Coronary artery (tissue), 2 donors: ENCODE measurements around the gene RXYLT1.

Source experiments
- DNase-seq: peaks from one replicate; pipeline ENCODE4 v3.0.0-alpha.2; 2017; ENCODE audit warnings: low spot score
- H3K27ac ChIP-seq, 2 donors: fragments of 200-600 bp; sonication (generic); one replicate each; pipeline ENCODE4 v1.5.1; 2016 to 2019
- H3K4me3 ChIP-seq: fragments of 200-600 bp; sonication (generic); 2 replicates; pipeline ENCODE4 v1.5.1; 2016; ENCODE audit warnings: mild to moderate bottlenecking, moderate library complexity
- TF ChIP-seq, protein P1 (sequence below): fragments of 200-600 bp; sonication (generic); IDR thresholded peaks from one replicate; pipeline ENCODE4 v1.5.1; 2019; ENCODE audit warnings: antibody characterized with exemption

Gene RXYLT1

DNA sequence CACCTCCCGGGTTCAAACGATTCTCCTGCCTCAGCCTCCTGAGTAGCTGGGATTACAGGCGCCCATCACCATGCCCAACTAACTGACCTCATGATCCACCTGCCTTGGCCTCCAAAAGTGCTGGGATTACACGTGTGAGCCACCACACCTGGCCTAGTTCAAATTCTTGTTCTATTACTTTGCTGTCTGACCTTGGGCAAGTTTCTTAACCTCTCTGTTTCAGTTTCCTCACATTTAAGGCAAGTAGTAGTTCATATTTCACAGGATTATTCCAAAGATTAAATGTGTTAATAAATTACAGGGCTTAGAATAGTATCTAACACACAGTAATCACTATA lies 10.9 kb downstream of the RXYLT1 start:
- TF ChIP-seq, protein P1, sequence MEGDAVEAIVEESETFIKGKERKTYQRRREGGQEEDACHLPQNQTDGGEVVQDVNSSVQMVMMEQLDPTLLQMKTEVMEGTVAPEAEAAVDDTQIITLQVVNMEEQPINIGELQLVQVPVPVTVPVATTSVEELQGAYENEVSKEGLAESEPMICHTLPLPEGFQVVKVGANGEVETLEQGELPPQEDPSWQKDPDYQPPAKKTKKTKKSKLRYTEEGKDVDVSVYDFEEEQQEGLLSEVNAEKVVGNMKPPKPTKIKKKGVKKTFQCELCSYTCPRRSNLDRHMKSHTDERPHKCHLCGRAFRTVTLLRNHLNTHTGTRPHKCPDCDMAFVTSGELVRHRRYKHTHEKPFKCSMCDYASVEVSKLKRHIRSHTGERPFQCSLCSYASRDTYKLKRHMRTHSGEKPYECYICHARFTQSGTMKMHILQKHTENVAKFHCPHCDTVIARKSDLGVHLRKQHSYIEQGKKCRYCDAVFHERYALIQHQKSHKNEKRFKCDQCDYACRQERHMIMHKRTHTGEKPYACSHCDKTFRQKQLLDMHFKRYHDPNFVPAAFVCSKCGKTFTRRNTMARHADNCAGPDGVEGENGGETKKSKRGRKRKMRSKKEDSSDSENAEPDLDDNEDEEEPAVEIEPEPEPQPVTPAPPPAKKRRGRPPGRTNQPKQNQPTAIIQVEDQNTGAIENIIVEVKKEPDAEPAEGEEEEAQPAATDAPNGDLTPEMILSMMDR = no peak
- no peak for DNase-seq
- H3K4me3 ChIP-seq = no peak overlapping the region
- H3K27ac ChIP-seq = no peak overlapping the region

DNA sequence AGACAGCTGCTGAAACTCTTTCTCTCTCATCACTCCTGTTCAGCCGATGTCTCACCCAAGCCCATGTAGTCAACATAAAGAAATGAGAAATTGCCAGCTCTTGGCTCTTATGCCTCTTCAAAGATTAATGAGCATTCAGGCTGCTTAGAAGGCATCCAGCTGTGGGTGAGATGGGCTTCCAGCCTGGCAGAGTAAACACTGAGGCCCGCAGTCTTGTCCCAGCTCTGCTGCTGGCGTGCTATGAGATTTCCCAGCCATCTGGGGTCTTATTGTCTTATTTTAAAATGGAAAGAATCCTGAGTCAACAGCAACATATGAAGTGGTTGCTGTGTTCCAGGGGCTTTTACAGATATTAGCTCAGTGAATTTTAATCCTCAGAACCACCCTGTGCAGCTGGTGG lies 12.6 kb downstream of the RXYLT1 start:
- no peak overlapping the region for H3K4me3 ChIP-seq
- no peak overlapping the region for H3K27ac ChIP-seq
- TF ChIP-seq, protein P1 = no peak
- DNase-seq = no peak

DNA sequence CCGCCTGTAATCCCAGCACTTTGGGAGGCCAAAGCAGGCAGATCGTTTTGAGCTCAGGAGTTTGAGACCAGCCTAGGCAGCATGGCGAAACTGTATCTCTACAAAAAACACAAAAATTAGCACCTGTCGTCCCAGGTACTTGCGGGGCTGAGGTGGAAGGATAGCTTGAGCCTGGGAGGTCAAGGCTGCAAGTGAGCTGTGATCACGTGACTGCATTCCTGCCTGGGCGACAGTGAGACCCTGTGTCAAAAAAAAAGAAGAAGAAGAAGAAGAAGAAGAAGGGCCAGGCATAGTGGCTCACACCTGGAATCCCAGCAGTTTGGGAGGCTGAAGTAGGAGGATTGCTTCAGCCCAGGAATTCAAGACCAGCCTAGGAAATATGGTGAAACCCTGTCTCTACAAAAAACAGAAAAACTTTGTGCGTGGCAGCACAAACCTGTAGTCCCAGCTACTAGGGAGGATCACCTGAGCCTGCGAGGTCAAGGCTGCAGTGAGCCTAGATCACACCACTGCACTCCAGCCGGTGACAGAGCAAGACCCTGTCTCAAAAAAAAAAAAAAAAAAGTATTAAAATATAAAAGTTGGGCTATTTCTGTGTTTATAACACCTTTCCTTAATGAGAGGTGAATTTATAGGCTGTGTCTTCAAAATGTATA lies 15.5 kb downstream of the RXYLT1 start:
- TF ChIP-seq, protein P1 = no peak
- Histone ChIP-seq H3K4me3 (no peak overlapping the region), H3K27ac (no peak overlapping the region)
- no peak for DNase-seq

DNA sequence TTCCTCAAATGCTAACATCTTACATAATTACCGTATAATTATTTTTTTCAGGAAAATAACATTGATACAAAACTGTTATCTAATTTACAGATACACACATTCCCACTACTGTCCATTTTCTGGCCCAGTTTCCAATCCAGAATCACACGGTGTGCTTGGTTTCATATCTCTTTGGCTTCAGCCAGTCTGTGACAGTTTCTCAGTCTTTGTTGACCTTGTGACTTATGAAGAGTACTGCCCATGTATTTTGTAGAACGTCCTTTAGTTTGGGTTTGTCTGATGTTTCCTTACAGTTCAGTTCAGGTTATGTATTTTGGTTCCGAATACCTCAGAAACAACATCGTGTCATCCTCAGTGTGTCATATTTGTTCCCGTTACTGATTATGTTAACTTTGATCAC lies 16.2 kb downstream of the RXYLT1 start:
- TF ChIP-seq, protein P1 = no peak
- Histone ChIP-seq H3K27ac (no peak overlapping the region), H3K4me3 (no peak overlapping the region)
- no peak for DNase-seq

DNA sequence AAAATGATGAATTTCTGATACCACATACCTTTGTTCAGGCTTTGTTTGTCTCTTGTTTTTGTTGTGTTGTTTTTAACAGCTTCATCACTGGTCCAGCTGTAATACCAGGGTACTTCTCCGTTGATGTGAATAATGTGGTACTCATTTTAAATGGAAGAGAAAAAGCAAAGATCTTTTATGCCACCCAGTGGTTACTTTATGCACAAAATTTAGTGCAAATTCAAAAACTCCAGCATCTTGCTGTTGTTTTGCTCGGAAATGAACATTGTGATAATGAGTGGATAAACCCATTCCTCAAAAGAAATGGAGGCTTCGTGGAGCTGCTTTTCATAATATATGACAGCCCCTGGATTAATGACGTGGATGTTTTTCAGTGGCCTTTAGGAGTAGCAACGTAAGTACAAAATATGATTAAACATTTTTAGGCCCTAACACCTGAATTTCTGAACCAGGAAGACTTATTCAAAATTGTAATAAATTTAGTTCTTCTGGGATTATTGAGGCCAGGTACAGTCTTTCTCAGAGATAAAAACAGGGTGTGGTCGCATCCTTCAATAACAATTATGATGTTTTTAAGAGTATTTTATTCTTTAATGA lies 22.4 kb downstream of the RXYLT1 start:
- TF ChIP-seq, protein P1 = peak; percentile 54
- no peak for DNase-seq
- Histone ChIP-seq H3K4me3 (no peak overlapping the region), H3K27ac (no peak overlapping the region)

DNA sequence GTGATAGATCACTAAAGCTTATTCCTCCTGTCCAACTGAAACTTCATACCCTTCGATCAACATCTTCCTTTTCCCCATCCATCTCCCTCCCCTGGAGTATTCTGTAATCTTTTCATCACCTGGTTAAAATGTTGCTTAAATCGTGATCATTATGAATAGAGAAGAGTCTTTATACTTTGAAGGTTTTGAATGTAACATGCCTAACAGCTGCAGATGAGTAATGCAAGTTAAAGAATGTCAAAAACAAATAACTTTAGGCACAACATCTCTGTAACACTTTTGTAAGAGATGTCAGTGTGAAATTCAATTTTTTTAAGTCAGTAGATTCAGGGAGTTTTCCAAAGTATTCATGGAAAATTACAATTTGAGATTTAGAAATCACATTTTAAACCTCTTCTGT lies 25.0 kb downstream of the RXYLT1 start:
- DNase-seq = no peak
- H3K27ac ChIP-seq = no peak overlapping the region
- no peak overlapping the region for H3K4me3 ChIP-seq
- TF ChIP-seq, protein P1 = no peak
